Stimulated activated naive CD8-positive, alpha-beta T cell treated with anti-CD3 and anti-CD28 coated beads, Interleukin-15, Interleukin-2, amounts not matched to agents 100 ng/mL and 50 ng/mL, for 24 hours (primary cell): ENCODE data around the gene TBC1D10A.
A peak's percentile ranks its signal among the peaks of the same experiment; 100 is the strongest.

Source experiments
- H3K27ac Mint-ChIP-seq: one replicate; pipeline ENCODE4 v1.8.0; 2021; ENCODE audit warnings: mild to moderate bottlenecking, mixed read lengths
- H3K27me3 Mint-ChIP-seq: one replicate; pipeline ENCODE4 v1.8.0; 2021; ENCODE audit warnings: mixed read lengths
- H3K36me3 Mint-ChIP-seq: one replicate; pipeline ENCODE4 v1.8.0; 2021; ENCODE audit warnings: low read depth, mixed read lengths
- H3K4me1 Mint-ChIP-seq: one replicate; pipeline ENCODE4 v1.8.0; 2021; ENCODE audit warnings: low read depth, mixed read lengths
- H3K4me3 Mint-ChIP-seq: one replicate; pipeline ENCODE4 v1.8.0; 2021; ENCODE audit warnings: mild to moderate bottlenecking, mixed read lengths
- H3K9me3 Mint-ChIP-seq: one replicate; pipeline ENCODE4 v1.8.0; 2021; ENCODE audit warnings: mixed read lengths

TBC1D10A gene

GRCh38 chr22:30291058-30291892 is 35.5 kb downstream of the TBC1D10A start:
- Mint-ChIP-seq H3K9me3 (no peaks in the 10 kb centered on the region), H3K4me3 (no peak overlapping the region), H3K36me3 (peaks cover 9% of the 10 kb centered on the region), H3K27ac (no peak overlapping the region), H3K27me3 (no peaks in the 10 kb centered on the region), H3K4me1 (peaks cover 21% of the 10 kb centered on the region)

GRCh38 chr22:30290342-30291057 is 36.2 kb downstream of the TBC1D10A start:
- Mint-ChIP-seq H3K9me3 (no peaks in the 10 kb centered on the region), H3K4me1 (peaks cover 13% of the 10 kb centered on the region), H3K4me3 (peak overlapping the region; percentile 76), H3K36me3 (peaks cover 9% of the 10 kb centered on the region), H3K27me3 (no peaks in the 10 kb centered on the region), H3K27ac (no peak overlapping the region)

- Mint-ChIP-seq H3K36me3 (peaks cover 9% of the 10 kb centered on the region), H3K9me3 (no peaks in the 10 kb centered on the region), H3K27me3 (no peaks in the 10 kb centered on the region), H3K27ac (no peak overlapping the region), H3K4me1 (peaks cover 13% of the 10 kb centered on the region), H3K4me3 (peak overlapping the region; percentile 76)
Observed at GRCh38 chr22:30289980-30290313, 36.8 kb downstream of the TBC1D10A start.

- H3K27ac Mint-ChIP-seq, result peak within 1 kb of the TSS; percentile 28
- H3K4me3 Mint-ChIP-seq, result peak within 1 kb of the TSS; percentile 76
- peaks cover 9% of the 10 kb centered on the region for H3K36me3 Mint-ChIP-seq
- no peaks in the 10 kb centered on the region for H3K27me3 Mint-ChIP-seq
- H3K9me3 Mint-ChIP-seq, result no peaks in the 10 kb centered on the region
- peaks cover 13% of the 10 kb centered on the region for H3K4me1 Mint-ChIP-seq
Observed at GRCh38 chr22:30289141-30289979, 37.4 kb downstream of the TBC1D10A start, which contains the start of gene CASTOR1. TSS of gene CASTOR1 (minus strand) at chr22:30289505. CDS start at chr22:30289497, 8 bp downstream.

- peaks cover 7% of the 10 kb centered on the region for H3K36me3 Mint-ChIP-seq
- H3K4me3 Mint-ChIP-seq, result peak overlapping the region; percentile 76
- H3K27me3 Mint-ChIP-seq, result no peaks in the 10 kb centered on the region
- peak overlapping the region; percentile 28 for H3K27ac Mint-ChIP-seq
- peaks cover 13% of the 10 kb centered on the region for H3K4me1 Mint-ChIP-seq
- no peaks in the 10 kb centered on the region for H3K9me3 Mint-ChIP-seq
Observed at GRCh38 chr22:30288419-30289140, 38.2 kb downstream of the TBC1D10A start.

- H3K36me3 Mint-ChIP-seq, result no peaks in the 10 kb centered on the region
- no peaks in the 10 kb centered on the region for H3K27me3 Mint-ChIP-seq
- H3K4me3 Mint-ChIP-seq, result peak overlapping the region; percentile 76
- H3K27ac Mint-ChIP-seq, result peak overlapping the region; percentile 28
- peaks cover 17% of the 10 kb centered on the region for H3K4me1 Mint-ChIP-seq
- no peaks in the 10 kb centered on the region for H3K9me3 Mint-ChIP-seq
Observed at GRCh38 chr22:30287648-30288418, 38.9 kb downstream of the TBC1D10A start.

GRCh38 chr22:30286813-30287647 is 39.7 kb downstream of the TBC1D10A start:
- Mint-ChIP-seq H3K27ac (no peak overlapping the region), H3K4me1 (peaks cover 17% of the 10 kb centered on the region), H3K27me3 (no peaks in the 10 kb centered on the region), H3K9me3 (no peaks in the 10 kb centered on the region), H3K4me3 (no peak overlapping the region), H3K36me3 (no peaks in the 10 kb centered on the region)

- Mint-ChIP-seq H3K4me1 (peaks cover 17% of the 10 kb centered on the region), H3K27me3 (no peaks in the 10 kb centered on the region), H3K36me3 (no peaks in the 10 kb centered on the region), H3K9me3 (no peaks in the 10 kb centered on the region), H3K4me3 (no peak overlapping the region), H3K27ac (no peak overlapping the region)
Observed at GRCh38 chr22:30286331-30286730, 40.4 kb downstream of the TBC1D10A start.

GRCh38 chr22:30285846-30286200 is 40.9 kb downstream of the TBC1D10A start:
- no peaks in the 10 kb centered on the region for H3K36me3 Mint-ChIP-seq
- H3K27ac Mint-ChIP-seq, result no peak overlapping the region
- H3K4me3 Mint-ChIP-seq, result no peak overlapping the region
- peaks cover 17% of the 10 kb centered on the region for H3K4me1 Mint-ChIP-seq
- H3K27me3 Mint-ChIP-seq, result no peaks in the 10 kb centered on the region
- H3K9me3 Mint-ChIP-seq, result no peaks in the 10 kb centered on the region

- H3K27me3 Mint-ChIP-seq, result no peaks in the 10 kb centered on the region
- no peaks in the 10 kb centered on the region for H3K9me3 Mint-ChIP-seq
- no peaks in the 10 kb centered on the region for H3K36me3 Mint-ChIP-seq
- no peak overlapping the region for H3K4me3 Mint-ChIP-seq
- H3K4me1 Mint-ChIP-seq, result peaks cover 17% of the 10 kb centered on the region
- no peak overlapping the region for H3K27ac Mint-ChIP-seq
Observed at GRCh38 chr22:30285176-30285845, 41.4 kb downstream of the TBC1D10A start.

- Mint-ChIP-seq H3K4me1 (peaks cover 12% of the 10 kb centered on the region), H3K27me3 (no peaks in the 10 kb centered on the region), H3K27ac (no peak overlapping the region), H3K36me3 (no peaks in the 10 kb centered on the region), H3K4me3 (no peak overlapping the region), H3K9me3 (no peaks in the 10 kb centered on the region)
Observed at GRCh38 chr22:30284666-30285065, 42.1 kb downstream of the TBC1D10A start.

- peaks cover 12% of the 10 kb centered on the region for H3K4me1 Mint-ChIP-seq
- H3K27ac Mint-ChIP-seq, result no peak overlapping the region
- no peaks in the 10 kb centered on the region for H3K36me3 Mint-ChIP-seq
- no peaks in the 10 kb centered on the region for H3K27me3 Mint-ChIP-seq
- no peak overlapping the region for H3K4me3 Mint-ChIP-seq
- no peaks in the 10 kb centered on the region for H3K9me3 Mint-ChIP-seq
Observed at GRCh38 chr22:30284172-30284571, 42.6 kb downstream of the TBC1D10A start.

GRCh38 chr22:30283342-30283741 is 43.4 kb downstream of the TBC1D10A start:
- peaks cover 15% of the 10 kb centered on the region for H3K4me1 Mint-ChIP-seq
- no peaks in the 10 kb centered on the region for H3K36me3 Mint-ChIP-seq
- no peak overlapping the region for H3K4me3 Mint-ChIP-seq
- H3K27ac Mint-ChIP-seq, result no peak overlapping the region
- H3K9me3 Mint-ChIP-seq, result no peaks in the 10 kb centered on the region
- peaks cover 3% of the 10 kb centered on the region for H3K27me3 Mint-ChIP-seq
